Stimulated activated CD4-positive, alpha-beta T cell treated with anti-CD3 and anti-CD28 coated beads, Interleukin-1b, Interleukin-23, amount 100 ng/mL, for 48 hours (primary cell): ENCODE measurements around the gene SLC34A3.

Experiments used
- DNase-seq: peaks from one replicate; pipeline ENCODE4 v3.0.0-alpha.2; 2020

The SLC34A3 gene

DNA sequence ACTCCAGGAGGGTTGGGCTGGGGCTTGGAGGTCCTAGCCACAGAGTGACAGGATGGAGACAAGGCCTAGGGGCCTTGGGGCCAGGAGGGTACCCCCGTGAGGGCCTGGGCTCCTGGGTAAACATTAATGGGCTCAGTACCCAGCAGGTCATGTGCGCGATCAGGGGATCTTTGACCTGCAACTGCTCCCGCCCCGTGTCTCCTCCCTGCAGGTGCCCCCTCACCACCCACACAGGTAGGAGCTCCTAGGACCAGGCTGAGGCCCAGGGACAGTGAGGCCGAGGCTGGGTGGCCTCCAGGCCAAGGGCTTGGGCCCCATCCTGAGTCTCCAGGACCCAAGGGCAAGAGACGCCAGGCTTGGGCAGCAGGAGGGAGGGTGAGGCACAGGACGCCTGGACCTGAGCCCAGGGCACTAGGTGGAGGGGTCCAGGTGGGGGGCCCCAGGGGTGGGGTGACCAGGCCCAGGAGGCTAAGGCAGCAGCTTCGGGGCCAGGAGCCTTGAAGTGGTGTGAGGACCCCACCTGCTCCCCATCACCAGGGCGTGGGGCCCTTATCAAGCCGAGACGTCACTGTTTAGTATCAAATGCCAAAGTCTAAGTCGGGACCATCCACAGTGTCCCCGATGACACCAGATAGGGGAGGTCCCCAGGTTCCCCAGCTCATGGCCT, at the start of gene SLC34A3:
SLC34A3 (plus strand) TSS at position 197 of the 667 bp plus-strand sequence. CDS start 802 bp downstream, outside the sequence.
- DNase-seq = no peak

- DNase-seq = no peak
These were observed 49.0 kb upstream of the SLC34A3 start for GRCh38 chr9:137181680-137182079.

DNA sequence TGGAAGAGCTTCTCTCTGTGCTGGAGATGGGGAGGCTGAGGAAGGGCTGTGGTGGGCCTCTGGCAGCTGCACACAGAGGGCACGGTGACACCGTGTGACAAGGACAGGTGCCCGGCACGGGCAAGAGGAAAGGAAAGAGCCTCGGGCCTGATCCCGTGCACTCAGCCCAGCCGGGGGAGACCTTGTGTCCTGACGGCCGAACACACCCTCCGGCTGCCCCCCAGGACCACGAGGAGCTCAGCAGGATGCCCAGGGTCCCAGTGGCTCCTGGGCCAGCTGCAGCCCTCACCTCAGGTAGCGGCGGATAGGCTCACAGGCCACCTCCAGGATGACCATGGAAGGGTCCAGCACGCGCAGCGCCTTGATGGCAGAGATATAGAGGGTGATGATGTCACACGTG, 47.9 kb upstream of the SLC34A3 start:
- DNase-seq = no peak

GRCh38 chr9:137183980-137184595, 46.6 kb upstream of the SLC34A3 start:
- DNase-seq = no peak

DNA sequence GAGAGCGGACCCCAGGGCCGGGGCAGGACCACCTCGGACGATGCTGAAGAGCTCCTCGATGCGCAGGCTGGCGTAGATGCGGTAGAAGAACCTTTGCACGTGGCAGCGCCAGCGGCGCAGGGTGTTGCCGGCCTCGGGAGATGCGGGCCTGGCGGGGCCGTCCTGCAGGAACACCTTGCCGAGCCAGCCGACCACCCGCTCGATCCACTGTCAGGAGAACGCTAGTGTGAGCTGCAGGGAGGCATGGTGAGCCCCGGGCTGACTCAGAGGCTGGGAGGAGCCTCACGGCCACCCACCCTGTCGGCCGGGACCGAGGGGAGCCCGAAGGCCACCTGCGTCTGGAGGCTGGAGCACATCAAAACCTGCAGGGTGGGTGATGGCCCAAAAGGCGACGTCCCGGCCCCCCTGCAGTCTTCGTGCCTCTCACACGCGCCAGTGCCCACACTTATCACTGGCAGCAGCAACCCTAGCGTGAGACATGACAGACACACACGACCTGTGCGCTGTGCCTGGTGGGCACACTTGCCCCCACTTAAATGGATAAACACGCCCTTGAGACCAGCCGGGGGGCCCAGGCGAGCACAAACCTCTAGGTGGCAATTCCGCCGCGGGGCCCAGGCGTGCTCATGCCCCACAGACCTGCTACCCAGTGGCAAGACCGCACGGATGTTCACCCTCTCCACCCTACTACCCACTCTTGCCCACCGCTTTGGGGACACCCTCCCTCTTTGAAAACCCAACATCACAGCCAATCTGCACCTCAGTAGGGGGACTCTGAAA, 45.6 kb upstream of the SLC34A3 start:
- DNase-seq = no peak

- DNase-seq = no peak
These were observed 44.8 kb upstream of the SLC34A3 start for GRCh38 chr9:137185921-137186320.

DNA sequence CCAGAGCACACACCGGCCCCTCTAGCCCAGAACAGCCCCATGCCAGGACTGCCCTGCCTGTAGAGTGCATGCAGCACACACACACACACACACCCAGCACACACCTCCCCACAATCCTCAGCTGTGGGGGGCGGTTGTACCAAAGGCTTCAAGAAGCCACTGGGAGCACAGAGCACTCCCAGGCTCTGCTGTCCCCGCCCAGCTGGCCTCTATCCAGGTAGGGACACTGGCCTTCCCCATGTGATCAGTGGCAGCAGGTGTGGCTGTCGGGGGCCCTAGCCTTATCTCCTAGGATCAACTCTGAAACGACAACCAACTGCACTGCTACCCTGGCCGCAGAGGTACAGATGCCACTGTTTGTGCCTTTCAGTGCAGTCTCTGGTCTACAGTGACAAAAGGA, 44.3 kb upstream of the SLC34A3 start:
- no peak for DNase-seq

- no peak for DNase-seq
These were observed 43.3 kb upstream of the SLC34A3 start for GRCh38 chr9:137187386-137187785.

GRCh38 chr9:137188086-137188489, 42.6 kb upstream of the SLC34A3 start:
- no peak for DNase-seq

- peak; percentile 90 for DNase-seq
These were observed 42.0 kb upstream of the SLC34A3 start, which contains the start of the genes ANAPC2 and SSNA1 for GRCh38 chr9:137188490-137189296. ANAPC2 (minus strand) TSS chr9:137188560; CDS start chr9:137188532, 28 bp downstream. SSNA1 (plus strand) TSS chr9:137188676; CDS start chr9:137188727, 51 bp downstream.

GRCh38 chr9:137189297-137190295, 41.1 kb upstream of the SLC34A3 start:
- no peak for DNase-seq

DNA sequence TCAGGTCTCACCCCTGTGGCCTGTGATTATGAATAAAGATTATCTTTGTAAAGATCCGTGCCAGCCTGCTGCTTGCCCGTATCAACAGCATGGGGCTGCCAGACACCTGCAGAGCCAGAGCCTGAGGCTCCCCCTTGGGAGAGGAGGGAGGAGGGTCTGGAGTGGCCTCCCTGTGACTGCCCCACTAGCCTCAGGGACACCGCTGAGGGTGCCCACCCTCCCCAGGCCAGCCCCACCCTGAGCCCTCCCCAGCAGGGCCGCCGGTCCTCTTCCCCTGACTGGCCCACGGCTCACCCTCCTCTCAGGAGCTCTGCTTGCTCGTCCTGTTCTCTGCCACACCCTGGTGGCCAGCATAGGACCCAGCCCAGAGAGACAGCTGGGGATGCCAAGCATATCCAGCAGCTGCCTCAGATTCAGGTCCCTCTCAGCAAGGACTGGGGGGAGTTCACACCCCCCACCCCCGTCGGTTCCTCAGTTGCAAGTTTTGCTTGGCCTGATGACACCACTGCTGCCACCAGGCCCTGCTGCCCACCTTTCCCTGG, 40.3 kb upstream of the SLC34A3 start:
- no peak for DNase-seq

DNA sequence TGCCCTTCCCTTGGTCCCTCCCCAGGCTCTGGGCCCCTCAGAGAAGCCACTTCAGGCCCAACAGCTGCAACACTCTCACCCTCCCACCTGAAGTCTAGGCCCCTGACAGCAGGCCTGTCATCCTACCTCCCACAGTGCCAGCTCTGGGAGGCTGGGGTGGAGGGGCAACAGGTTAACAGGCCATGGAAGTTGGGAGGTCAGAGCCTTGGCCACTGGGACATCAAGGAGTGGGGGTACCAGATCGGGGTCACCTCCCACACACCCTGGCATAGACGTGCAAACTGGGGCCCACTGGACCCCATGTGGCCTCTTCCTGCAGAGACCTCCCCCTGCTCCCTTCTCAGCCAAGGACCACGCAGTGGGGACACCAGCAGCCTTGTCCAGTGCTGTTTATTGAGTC, 39.5 kb upstream of the SLC34A3 start:
- no peak for DNase-seq

GRCh38 chr9:137191691-137192447, 38.8 kb upstream of the SLC34A3 start:
- no peak for DNase-seq

- no peak for DNase-seq
These were observed 38.3 kb upstream of the SLC34A3 start for GRCh38 chr9:137192448-137192780.

DNA sequence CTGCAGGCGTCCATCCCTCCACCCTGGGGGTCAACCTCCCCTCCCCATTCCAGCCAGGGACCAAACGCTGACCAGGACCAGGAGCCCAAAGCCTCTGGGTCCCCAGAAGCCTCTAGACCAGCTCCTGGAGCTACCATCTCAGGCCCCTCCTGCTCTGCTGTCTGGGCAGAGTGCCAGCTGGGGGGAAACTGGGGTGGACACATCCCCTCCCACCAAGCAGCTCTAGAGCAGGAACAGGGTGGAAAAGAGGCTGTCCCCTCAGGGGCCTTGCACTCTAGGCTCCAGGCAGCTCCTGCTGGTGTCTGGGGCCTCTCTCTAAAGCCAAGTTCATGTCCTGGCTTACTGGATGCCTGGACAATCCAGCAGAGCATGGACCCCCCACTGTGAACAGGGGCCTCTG, 37.8 kb upstream of the SLC34A3 start:
- DNase-seq = no peak

- DNase-seq = no peak
These were observed 36.9 kb upstream of the SLC34A3 start for GRCh38 chr9:137193771-137194170.

DNA sequence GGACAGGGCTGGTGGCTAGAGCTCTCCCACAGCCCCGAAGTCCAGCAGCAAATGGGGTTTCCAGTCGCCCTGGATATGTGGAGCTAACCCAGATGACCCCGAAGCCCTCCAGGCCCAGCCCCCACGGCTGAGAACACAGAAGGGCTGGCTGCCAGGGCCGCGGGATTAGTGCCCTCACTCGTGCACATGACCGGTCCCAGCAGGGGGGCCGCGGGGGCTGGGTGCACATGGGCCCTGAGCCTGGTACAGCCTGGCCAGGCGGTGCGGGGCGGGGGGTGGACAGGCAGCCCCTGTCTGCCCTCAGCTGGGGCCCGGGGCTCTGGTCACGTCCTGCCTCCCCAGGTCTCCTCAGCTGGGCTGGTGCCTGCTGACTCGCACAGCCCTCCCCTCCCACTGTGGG, 36.3 kb upstream of the SLC34A3 start:
- no peak for DNase-seq

GRCh38 chr9:137194909-137195308, 35.8 kb upstream of the SLC34A3 start:
- DNase-seq = no peak

DNA sequence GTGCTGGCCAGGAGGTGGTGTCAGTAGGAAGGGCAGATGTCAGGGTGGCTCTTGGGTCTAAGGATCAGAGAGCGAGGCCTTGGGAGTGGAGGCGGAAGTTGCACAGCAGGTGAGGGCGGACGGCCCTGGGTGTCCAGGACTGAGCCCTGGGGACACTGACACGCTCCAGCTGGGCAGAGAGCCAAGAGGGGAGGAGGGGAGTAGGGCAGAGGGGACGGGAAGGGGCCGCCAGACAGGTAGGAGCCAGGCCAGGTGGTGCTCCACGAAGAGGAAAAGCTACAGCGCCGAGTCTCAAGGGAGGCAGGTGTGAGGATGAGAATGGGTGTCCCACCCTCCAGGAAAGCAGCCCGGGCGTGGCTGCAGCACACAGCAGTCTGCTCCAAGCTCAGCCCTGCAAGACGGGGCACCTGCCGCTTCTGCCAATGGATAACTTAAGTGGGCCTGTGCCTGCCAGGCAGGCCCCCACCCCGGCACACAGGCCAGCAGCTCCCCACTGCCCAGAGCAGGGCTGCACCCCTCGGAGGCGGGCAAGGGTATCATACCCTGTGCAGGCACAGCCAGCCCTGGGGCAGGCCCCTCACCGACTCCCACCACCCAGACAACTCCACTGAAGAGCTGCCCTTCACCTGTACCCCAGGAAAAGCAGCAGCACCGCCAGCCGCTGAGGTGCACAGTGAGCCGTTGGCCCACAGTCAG, 35.0 kb upstream of the SLC34A3 start:
- no peak for DNase-seq
